HG03575 (cell line): ENCODE data around the gene HSPH1.

Experiments
- ATAC-seq: cut with Tn5 transposase; IDR thresholded peaks from one replicate; pipeline ENCODE4 v1.9.1; 2021; ENCODE audit not compliant: unreplicated experiment, insufficient number of reproducible peaks, low FRiP score; ENCODE audit errors: extremely low read depth

The HSPH1 gene

GRCh38 chr13:31138515-31138914 is 23.2 kb downstream of the HSPH1 start:
- ATAC-seq: no peak

DNA sequence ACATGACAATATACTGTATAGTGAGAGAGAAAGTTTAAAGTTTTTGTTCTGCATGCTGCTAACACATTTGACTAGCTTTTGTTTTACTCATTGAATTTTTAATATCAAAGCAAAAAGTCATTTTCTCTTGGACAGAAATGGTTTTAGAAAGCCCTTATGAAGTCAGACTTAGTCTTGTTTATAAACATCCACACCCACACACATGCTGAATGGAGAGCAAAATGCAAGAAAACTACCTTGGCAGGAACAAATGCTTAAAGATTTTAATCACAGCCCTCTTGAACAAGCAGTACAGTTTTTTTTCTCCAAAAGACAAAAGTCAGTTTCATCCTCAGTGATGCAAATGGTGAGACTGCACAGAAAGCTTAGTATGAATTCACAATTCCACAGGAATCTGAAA is 25.0 kb downstream of the HSPH1 start:
- ATAC-seq: no peak

GRCh38 chr13:31134039-31134711 is 27.5 kb downstream of the HSPH1 start:
- no peak for ATAC-seq

DNA sequence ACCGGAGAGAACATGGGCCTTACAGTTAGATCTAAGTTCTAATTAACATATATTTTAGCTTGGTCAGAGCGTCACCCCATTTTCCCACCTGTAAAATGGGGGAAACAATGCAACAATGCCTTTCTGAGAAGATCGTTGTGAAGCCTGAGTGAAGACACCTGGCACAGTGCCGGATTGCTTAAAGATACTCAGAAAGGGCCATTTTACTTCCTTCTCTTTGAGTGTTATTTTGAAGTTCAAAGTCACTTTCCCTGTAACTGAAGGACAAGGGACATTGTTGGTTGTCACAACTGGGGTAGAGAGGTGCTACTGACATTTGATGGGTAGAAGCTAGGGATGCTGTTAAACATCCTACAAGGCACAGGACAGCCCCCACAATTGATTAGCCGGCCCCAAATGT is 28.1 kb downstream of the HSPH1 start:
- no peak for ATAC-seq

DNA sequence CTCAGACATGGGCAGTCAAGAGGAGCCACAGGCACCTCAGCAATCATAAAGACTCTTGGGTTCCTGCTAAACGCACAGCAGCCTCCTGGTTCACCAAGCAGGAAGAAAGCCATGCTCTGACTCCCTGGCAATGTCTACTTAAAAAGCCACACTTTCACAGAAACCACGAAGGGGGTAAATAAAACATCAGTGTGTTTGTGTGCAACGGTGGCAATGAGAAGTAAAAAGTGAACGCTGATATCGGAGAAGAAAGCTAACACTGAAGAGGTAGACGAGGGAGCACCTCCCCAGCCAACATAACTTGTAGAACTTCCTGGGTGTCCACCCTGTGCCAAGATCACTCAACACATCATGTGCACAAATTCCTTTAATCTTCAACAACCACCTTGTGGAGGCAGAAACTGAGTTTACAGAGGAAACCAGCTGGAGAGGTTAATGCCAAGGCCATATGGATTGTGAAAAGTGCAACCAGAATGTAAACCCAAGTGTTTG is 30.2 kb downstream of the HSPH1 start:
- no peak for ATAC-seq

DNA sequence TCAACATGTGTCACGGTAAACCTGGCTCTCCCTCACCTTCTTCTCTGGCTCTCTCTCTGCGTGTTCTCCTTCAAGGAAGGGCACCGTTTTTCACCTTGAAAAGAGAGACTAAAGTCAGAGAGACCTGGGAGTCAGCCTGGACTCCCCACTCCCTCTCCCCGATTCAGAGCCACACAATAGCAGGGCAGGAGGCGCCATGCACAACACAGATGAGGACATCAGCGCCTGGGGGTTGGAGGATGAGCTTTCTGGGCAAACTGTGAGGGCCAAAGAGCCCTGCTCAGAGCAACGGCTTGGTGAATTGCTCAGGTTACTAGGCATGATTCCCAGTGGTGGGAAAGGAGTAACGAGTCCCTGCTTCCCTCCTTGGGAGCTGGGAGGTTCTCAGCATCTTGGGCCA is 32.3 kb downstream of the HSPH1 start:
- no peak for ATAC-seq

DNA sequence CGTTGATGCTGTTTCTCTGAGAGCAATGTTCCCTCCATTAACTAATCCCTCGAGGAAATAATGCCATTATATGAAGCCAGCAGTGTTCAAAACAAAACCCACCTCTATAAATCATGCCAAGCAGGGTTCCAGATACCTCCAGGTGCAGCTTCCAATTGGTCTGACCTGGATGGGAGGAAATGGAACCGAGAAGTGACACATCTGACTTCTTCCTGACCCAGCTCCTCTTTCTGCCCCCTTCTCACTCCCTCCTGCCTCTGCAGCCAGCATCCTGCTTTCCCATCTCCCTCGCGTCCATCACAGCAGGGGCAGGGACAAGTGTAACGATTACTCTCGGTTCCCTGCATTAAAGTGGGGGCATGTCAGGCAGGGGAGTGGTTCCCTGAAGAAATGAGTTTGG is 37.5 kb downstream of the HSPH1 start:
- ATAC-seq: no peak

- no peak for ATAC-seq
These were observed 39.0 kb downstream of the HSPH1 start for GRCh38 chr13:31122544-31123260.

- no peak for ATAC-seq
These were observed 39.6 kb downstream of the HSPH1 start for GRCh38 chr13:31122143-31122542.

GRCh38 chr13:31121379-31122140 is 40.1 kb downstream of the HSPH1 start:
- ATAC-seq: no peak

DNA sequence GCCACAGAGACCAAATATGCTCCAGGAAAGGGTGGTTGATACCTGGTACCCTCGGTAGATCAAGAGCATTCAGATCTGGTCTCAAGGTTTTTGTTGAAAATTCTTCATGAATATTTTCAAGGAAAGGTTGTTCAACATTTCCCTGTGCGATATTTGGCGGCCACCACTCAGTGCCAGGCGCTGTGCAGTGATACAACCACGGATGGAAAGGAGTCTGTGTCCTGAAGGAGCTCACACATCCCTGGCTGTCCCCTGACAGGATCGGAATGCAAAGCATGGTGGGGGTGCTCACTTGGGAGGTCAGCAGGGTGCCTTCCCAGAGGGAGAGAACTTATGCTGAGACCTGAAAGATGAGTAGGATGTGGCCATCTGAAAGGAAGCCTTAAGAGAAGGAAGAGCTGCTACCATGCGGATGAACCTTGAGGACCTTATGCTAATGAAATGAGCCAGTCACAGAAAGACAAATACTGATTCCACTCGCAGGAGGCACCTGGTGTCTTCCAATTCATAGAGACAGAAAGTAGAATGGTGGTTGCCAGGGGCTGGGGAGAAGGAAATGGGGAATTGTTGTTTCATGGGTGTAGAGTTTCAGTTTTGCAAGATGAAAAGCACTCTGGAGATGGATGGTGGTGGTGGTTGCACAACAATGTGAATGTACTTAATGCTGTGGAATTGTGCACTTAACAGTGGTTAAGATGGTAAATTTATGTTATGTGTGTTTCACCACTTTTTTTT is 41.6 kb downstream of the HSPH1 start:
- ATAC-seq: no peak

DNA sequence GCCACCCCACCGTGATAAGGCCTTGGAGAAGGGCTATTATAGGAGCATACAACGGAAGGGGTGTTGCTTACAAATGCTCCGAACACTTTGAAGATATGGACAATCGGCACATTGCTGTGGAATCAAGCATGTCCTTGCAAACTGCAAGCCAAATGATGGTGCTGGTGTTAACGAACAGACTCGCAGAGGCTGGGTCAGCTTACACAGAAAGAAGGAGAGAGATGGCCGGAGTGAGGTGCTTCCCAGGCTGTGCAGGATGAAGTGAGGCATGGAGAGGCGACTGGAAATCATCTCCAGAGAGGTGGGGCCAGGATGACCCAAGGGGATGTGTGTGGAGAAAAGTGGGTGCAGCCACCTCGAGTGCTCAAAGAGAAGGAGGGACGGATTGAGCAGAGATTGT is 42.2 kb downstream of the HSPH1 start:
- ATAC-seq: no peak

DNA sequence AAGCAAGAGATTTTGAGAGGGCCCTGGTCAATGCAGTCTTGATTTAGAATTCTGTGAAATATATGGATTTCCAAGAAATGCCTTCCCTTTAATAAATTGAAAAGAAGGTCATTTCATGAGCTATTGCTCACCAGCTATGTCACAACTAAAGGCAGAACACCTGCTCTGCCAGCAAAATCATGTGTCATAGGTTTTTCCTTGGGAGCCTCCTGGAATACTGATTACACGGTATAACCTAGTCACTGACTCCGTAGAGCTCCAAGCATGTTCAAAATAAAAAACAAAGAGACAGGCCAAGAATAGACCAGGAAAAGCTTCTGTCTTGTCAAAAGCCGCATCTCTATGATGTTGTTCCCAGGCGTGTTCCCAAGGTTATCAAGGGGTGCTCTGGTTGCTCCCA is 45.5 kb downstream of the HSPH1 start:
- no peak for ATAC-seq

- no peak for ATAC-seq
These were observed 46.1 kb downstream of the HSPH1 start for GRCh38 chr13:31115616-31116015.

DNA sequence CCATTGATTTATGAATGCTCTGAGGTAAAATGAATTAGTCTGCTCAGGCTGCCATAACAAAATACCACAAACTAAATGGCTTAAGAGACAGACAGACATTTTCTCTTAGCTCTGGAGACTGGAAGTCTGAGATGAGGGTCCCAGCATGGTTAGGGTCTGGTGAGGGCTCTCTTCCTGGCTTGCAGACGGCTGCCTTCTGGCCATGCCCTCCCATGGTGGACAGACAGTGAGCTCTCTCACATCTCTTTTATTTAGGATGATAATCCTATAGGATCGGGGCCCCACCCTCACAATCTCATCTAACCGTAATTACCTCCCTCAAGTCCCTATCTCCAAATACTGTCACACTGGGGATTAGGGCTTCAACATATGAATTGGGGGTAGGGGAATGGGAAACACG is 47.1 kb downstream of the HSPH1 start:
- no peak for ATAC-seq

GRCh38 chr13:31111136-31111535 is 50.6 kb downstream of the HSPH1 start:
- ATAC-seq: no peak

GRCh38 chr13:31110617-31111016 is 51.1 kb downstream of the HSPH1 start:
- no peak for ATAC-seq

DNA sequence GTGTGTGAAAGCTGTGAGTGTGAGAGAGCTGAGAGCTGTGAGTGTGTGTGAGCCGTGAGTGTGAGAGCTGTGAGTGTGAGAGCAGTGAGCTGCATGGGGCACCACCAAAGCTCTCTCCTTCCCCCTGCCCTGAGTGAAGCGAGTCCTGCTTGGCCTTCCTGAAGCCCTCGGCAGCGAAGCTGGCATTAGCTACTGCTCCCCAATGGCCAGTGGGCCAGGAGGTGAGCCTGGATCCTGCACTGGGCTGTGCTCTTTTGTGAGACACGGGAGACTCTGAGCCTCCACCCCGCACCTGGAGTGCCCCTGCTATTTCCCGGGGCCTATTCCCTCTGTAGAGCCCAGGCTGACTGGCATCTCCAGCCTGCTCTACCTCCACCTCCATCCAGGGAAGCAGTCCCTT is 51.5 kb downstream of the HSPH1 start:
- ATAC-seq: no peak

DNA sequence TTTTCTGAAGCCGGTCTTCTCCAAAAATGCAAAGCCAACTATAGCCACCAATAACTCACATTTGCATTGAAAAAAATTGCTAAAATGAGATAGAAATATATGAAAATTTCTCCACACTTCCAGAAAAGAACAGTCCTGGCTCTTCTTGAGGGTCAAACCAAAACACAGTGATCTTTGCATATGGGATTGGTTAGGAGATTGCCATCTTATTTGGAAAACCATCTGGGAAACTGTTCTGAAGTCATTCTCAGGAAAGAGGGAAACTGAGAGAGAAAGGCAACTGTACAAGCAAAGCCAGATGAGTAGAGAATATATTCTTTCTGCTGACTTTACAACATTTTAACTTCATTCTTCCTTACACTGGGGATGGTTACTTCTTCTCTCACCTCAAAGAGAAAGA is 54.6 kb downstream of the HSPH1 start:
- no peak for ATAC-seq
